HG02623 (cell line): Measurements from ENCODE around the gene NUBP1.

Experiments
- ATAC-seq: cut with Tn5 transposase; IDR thresholded peaks from one replicate; pipeline ENCODE4 v1.9.1; 2021; ENCODE audit warnings: moderate library complexity; ENCODE audit not compliant: unreplicated experiment

NUBP1 gene

DNA sequence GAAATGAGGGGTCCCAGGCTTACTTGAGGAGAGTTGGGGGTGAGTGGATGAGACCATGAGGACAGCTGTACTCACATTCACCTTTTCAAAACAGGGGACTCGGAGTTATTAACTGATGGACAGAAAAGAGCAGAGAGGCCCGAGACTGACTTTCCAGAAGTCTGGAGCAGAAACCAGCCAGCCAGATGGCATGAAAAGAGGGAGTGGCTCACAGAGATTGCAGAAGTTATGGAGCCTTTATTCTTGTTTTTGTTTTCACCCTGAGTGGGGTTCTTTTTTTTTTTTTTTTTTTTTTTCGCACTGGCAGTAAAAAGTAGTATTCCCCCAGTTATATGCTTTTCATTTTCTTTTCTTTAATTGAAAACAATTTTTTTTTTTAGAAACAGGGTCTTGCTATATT lies 56.1 kb downstream of the NUBP1 start:
- no peak for ATAC-seq

DNA sequence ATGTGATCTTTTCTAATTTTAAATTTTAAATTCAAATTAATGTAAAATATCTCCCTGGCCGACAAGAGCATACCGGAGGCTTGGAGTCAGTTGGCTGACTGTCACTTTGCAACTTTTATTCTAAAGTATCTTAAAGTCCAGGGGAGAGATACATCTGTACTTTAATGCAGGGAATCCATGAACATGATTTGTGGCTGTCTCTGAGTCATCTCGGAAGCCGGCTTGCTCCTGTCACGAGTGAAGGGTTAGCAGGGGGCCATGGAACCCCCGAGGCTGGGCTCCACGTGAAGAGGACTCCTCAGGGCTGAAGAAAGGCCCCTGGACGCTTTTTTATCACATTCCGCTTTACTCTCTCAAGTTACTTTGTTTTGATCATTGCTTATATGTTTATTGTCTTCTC lies 61.7 kb downstream of the NUBP1 start:
- ATAC-seq = no peak

DNA sequence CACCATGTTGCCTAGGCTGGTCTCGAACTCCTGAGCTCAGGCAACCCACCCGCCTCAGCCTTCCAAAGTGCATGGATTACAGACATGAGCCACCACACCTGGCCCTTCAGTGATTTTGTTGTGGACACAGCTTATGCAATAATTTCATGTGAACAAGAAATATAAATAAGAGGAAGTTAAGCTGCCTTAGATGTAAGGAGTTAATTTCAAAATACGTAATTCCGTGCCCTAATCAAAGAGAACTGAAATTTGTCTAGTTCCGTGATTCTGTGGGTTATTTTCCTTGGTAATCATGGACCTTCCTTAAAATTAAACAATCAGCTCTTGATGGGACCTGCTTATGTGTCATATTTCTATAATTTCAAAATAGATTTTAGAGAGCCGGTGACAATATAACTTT lies 63.1 kb downstream of the NUBP1 start:
- ATAC-seq = no peak

DNA sequence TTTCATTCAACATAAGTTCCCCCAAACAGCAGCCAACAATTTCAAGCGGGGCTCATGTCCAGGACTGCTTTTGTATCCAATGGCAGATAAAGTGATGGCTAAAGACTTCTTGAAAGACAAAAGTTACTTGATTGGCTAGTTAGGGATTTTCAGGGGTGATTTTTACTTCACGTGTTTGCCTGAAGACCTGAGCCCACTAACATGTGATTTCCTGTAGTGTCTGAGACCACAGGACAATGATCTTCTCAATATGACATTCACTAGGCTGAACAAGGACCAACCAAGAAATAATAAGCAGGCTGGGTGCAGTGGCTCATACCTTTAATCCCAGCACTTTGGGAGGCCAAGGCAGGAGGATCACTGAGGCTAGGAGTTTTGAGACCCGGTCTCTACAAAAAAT lies 64.6 kb downstream of the NUBP1 start:
- ATAC-seq = no peak

DNA sequence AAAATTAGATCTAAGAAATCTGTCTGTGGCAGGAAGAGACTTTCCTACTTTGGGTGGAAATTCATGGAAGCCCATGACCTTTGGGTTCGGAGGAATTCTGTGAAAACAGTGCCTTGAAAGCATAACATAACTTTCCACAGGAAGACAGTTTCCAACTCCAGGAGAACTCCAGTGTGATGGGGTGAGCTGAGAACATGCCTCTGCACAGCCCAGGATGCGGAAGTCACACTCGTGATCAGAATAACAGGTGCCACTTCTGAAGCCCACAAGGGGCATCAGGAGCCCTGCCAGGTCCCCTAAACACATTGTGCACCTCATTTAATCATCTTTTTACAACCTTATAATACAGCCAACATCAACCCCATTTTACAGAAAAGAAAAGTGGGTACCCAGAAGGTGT lies 65.2 kb downstream of the NUBP1 start:
- ATAC-seq = no peak

DNA sequence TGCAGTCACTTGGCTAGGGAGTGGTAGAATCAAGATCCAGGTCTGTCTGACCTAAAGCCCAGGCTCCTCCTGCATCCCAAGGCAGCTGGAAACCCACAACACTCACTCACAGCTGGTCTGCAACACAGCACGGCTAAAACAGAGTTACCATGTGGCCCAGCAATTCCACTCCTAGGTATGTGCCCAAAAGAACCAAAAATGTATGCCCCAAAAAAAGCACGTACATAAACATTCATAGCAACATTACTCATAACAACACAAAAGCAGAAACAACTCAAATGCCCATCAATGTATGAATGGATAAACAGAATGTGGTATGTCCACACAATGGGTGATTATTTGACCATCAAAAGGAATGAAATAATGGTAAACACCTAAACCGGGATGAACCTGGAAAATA lies 66.1 kb downstream of the NUBP1 start:
- no peak for ATAC-seq

DNA sequence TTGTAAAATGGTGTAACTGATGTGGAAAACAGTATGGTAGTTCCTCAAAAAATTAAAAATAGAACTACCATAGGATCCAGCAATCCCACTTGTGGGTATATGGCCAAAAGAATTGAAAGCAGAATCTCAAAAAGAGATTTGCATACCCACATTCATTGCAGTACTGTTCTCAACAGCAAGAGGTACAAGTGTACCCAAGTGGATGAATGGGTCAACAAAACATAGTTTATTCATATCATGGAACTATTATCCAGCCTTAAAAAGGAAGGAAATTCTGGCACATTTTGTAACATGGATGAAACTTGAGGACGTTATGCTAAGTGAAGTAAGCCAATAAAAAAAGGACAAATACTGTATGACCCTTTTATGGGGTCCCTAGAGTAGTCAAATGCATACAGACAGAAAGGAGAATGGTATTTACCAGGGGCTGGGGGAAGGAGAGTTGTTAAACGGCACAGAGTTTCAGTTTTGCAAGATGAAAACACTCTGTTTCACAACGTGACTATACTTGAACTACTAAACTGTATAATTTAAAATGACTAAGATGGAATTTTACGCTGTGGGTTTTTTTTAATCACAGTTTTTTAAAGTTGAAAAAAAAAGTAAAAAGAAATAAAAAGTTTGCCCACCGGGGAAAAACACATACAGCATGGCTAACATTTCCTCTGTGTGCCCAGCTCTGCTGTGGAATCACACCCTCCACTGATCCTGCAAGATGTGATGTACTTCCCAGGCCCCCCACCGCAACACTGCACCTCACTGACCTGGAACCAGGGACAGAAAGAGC lies 68.9 kb downstream of the NUBP1 start:
- ATAC-seq = peak; percentile 49

DNA sequence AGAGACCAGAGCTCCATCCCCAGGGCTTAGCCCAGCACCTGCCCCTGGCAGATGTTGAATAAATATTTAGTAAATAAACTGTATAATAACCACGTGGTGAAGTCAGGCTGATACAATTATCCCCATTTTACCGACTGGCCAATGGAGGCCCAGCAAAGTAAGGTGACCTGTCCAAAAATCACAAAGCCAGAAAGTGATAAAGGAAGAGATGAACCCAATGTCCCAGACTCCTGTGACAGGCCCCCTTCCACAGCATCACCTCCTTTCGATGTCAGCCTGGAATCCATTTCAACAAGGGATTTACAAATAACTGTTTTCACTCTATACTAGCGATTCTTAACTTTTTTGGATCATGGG lies 69.4 kb downstream of the NUBP1 start:
- ATAC-seq = no peak

DNA sequence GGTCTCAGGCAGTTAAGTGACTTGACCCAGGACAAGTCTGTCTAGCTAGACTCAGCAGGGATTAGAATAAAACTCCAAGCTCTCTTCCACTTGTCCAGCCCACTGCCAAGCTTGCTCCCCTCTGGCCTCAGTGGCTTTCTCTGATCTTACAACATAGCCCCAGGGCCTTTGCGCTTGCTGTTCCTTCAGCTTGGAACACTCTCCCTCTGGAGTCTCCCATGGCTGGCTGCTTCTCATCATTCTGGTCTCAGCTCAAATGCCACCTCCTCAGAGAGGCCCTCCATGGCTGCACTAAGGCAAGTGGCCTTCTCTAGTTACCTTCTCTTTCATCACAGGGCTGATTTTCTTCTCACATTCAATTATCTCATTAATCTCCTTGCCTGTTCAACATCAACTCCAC lies 73.9 kb downstream of the NUBP1 start:
- no peak for ATAC-seq

DNA sequence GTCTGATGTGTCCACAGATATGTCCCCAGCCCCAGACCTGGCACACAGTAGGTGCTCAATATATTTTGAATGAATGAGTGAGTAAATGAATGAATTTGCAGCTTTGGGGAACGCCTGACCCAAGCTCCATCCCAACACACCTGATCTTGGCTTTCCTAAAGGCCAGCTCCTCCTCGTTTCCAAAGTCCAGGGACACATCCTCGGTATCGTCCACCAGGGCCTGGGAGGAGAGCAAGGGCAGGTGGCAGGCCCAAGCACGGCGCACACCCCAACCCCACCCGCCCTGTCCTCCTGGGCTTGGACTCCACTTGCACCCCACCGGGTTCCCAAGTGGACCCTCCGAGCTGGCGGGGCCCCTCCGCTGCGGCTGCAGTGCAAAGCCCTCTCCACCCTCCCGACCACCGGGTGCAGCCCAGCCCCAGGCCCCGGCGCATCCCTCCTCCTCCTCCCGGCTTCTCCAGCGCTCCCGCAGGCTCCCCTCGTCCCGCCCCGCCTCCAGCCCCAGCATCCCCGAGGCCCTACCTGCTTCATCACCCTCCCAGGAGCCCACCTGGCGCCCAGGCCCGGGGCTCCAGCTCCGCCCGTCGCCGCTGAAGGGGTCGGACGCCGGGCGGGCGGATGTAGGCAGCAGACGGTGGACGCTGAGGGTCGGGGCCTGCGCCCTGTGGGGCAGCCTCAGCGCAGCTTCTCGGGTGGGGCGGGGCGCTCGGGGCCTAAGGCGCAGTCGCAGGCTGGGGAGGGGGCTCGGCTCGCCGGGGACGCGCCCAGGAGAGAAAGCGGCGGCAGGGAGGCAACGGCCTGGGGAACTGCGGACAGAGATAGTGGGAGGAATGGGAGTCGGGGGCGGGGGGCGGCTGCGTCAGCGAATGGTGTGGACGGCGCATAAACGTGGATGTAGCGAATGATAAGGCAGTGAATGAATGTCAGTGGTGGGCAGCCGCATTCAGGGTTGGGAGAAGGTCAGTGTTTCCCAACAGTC lies 74.6 kb downstream of the NUBP1 start, which contains the start of gene TVP23A:
Gene TVP23A, minus strand, starts transcription at position 832 of the 979 bp plus-strand sequence. Its CDS starts 301 bp downstream, at position 531.
- no peak for ATAC-seq
